Gastrocnemius medialis (tissue), 4 donors: Measurements from ENCODE around the gene EOLA1.
"Not testable (repeated sequence)": the region's sequence is repeated elsewhere in the genome, so short reads cannot be mapped to it uniquely, and the experiment has no call there.

Experiments
- POLR2A ChIP-seq, 2 donors: fragments of 450-650 bp; IDR thresholded peaks; one replicate each; pipeline ENCODE4 v1.6.1; 2017; ENCODE audit warnings: antibody characterized with exemption in 2 of 2, mild to moderate bottlenecking in 2 of 2, moderate library complexity in 2 of 2
- TF ChIP-seq, protein P1 (sequence below), 5 experiments: fragments of 450-650 bp in 3 of 5; fragments of 200-600 bp in 2 of 5; sonication (generic) in 2 of 5; IDR thresholded peaks in 4 of 5; conservative IDR thresholded peaks in 1 of 5; 1 replicate in 4 of 5; 2 replicates in 1 of 5; pipeline ENCODE4 v1.5.1; 2016 to 2019; ENCODE audit warnings: antibody characterized with exemption in 5 of 5, mild to moderate bottlenecking in 3 of 5, moderate library complexity in 3 of 5

- TF ChIP-seq, protein P1, sequence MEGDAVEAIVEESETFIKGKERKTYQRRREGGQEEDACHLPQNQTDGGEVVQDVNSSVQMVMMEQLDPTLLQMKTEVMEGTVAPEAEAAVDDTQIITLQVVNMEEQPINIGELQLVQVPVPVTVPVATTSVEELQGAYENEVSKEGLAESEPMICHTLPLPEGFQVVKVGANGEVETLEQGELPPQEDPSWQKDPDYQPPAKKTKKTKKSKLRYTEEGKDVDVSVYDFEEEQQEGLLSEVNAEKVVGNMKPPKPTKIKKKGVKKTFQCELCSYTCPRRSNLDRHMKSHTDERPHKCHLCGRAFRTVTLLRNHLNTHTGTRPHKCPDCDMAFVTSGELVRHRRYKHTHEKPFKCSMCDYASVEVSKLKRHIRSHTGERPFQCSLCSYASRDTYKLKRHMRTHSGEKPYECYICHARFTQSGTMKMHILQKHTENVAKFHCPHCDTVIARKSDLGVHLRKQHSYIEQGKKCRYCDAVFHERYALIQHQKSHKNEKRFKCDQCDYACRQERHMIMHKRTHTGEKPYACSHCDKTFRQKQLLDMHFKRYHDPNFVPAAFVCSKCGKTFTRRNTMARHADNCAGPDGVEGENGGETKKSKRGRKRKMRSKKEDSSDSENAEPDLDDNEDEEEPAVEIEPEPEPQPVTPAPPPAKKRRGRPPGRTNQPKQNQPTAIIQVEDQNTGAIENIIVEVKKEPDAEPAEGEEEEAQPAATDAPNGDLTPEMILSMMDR (IDR thresholded peaks at IDR 0.05 in 4 of 5, conservative IDR thresholded peaks at IDR 0.05 in 1 of 5), result not testable (repeated sequence)
- not testable (repeated sequence) for TF ChIP-seq POLR2A (IDR thresholded peaks at IDR 0.05)
Measured at GRCh38 chrX:149546962-149547361, 6.2 kb downstream of the EOLA1 start.
